ENCODE results near the gene NOC3L.
"Not testable (repeated sequence)": the region's sequence is repeated elsewhere in the genome, so short reads cannot be mapped to it uniquely, and the experiment has no call there.

NOC3L gene

GRCh38 chr10:94358480-94358879 lies 4.3 kb downstream of the NOC3L start:
- no peak for DNase-seq

- DNase-seq, result no peak
Measured at GRCh38 chr10:94357193-94357592, 5.5 kb downstream of the NOC3L start.

- DNase-seq, result no peak
Measured at GRCh38 chr10:94355841-94356240, 6.9 kb downstream of the NOC3L start.

GRCh38 chr10:94353336-94353735 lies 9.4 kb downstream of the NOC3L start:
- no peak for DNase-seq

- no peak for DNase-seq
Measured at GRCh38 chr10:94351089-94351488, 11.7 kb downstream of the NOC3L start.

DNA sequence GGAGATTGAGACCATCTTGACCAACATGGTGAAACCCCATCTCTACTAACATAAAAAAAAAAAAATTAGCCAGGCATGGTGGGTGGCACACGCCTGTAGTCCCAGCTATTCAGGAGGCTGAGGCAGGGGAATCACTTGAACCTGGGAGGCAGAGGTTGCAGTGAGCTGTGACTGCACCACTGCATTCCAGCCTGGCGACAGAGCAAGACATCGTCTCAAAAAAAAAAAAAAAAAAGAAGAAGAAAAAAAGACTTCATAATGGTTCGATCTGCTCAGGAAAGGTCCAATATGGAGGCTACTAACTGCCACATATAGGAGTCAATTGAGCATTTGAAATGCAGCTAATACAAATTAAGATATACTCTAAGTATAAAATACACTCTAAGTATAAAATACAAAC lies 12.2 kb downstream of the NOC3L start:
- DNase-seq, result not testable (repeated sequence)

DNA sequence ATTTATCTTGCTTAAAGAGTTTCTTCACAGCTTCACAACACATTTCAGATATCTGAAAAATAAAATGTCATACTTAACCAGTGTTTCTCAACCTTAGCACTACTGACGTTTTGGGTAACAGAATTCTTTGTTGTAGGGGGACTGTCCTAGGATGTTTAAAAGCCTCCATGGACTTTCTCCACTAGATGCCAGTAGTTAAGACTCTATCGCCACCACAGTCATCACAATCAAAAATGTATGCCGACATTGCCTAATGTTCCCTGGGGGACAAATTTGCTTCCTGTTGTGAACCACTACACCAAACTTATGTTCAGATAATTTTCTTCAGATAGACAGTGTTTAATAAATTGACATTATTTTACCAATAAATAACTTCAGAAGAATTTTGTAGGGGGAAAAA lies 13.4 kb downstream of the NOC3L start:
- no peak for DNase-seq

GRCh38 chr10:94344522-94345122 lies 18.1 kb downstream of the NOC3L start:
- DNase-seq, result no peak

DNA sequence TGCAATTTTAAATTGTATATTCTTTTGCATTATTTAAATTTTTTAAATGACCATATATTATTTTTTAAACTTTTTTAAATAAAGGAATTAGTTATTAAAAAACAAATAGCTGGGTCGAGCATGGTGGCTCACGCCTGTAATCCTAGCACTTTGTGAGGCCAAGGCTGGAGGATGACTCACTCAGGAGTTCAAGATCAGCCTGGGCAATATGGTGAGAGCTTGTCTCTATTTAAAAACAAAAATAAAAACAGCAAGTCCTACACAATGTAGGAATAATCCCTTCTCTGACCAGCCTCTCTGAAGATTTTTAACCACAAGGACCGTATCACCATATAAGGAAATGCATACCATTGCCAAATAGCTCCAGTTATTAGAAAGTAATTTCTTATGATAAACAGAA lies 19.6 kb downstream of the NOC3L start:
- no peak for DNase-seq

- DNase-seq, result no peak
Measured at GRCh38 chr10:94334857-94335256, 27.9 kb downstream of the NOC3L start.

DNA sequence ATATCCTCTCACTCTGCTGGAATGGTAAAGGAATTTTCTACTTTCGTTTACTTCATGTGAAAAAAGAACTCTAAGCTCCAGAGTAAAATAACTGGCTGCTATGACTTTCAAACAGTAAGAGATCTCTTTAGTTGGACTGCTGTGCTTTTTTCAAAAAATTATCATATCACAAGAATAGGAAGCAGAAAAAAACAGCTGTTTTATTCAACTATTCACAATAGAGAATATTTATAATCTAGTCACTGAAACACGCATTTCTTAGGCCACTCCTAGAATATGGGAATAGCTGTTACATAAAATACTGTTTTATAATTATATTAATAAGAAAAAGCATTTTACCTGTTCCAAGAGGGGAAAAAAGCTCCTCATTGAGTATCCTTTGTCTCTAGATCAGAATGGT lies 29.7 kb downstream of the NOC3L start:
- DNase-seq, result no peak

- no peak for DNase-seq
Measured at GRCh38 chr10:94328613-94329012, 34.1 kb downstream of the NOC3L start.

DNA sequence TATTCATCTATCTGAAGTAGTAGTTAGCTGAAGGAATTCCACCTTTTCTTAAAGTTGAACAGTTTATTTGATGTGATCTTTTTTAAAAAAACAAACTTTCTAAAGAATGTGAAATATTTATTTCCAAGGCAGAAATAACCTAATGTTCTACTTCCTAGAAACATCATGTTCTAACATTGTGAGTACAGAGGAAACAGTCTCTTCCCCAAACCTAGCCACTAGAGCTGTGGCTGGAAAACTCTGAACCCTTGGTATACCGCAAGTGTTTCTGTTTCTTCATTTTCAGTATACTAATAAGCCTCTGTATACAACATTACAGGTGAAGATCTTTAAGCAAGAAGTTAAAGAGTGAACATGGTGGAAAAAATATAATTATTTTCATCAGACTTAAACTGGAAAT lies 35.1 kb downstream of the NOC3L start:
- DNase-seq, result no peak

DNA sequence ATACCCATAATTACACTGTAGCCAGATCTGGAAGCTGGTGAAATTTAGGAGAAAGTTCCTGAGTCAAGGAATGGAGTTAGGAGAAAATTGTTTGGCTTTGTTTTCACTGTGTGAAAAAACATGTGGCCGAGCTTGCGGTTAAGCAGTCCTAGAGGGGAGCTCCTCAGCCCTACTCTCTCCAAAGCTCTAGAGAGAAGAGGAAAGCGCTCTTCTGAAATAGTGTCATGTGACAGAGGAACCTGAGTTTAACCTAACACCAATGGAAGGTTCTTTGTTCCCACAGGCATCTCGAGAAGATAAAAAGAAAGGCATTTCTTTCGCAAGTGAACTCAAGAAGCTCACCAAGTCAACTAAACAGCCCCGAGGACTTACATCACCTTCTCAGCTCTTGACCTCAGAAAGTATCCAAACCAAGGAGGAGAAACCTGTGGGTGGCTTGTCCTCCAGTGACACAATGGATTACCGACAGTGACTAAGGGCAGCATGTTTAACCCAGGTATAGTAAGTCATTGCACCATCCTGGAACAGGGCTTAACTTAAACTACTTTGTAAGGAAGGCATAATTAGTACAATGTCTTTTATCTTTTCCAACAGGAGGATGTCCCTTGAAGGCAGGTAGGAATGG lies 38.0 kb downstream of the NOC3L start:
- no peak for DNase-seq

DNA sequence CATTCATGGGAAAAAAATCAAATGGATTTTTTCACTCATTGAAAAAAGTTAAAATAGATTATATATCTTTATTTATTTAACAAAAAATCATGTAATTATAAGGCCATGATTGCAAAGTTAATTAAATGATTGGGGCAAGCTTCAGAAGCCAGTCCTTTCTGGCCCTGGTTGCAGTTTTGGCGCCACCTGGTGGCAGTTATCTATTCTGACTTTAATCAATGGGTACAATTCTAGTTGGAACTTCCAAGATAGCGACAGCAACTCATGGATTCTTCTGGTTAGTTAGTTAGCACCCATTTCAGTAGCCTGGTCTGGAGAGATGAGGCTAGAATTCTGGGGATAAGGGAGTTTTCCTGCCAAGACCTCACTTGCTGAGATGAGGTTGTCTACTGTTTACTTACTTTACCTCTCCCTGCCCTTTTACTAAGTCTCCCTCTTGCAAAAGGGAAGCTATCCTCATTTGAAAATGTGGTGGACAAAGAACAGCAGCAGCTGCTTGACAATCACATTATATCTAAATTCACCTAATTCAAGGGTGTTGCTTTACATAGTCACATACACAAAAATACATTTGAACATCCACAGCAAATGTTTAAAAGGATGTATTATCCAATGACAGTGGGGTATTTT lies 42.3 kb downstream of the NOC3L start:
- peak; percentile 5 for DNase-seq

GRCh38 chr10:94316560-94316959 lies 46.2 kb downstream of the NOC3L start:
- DNase-seq, result no peak

DNA sequence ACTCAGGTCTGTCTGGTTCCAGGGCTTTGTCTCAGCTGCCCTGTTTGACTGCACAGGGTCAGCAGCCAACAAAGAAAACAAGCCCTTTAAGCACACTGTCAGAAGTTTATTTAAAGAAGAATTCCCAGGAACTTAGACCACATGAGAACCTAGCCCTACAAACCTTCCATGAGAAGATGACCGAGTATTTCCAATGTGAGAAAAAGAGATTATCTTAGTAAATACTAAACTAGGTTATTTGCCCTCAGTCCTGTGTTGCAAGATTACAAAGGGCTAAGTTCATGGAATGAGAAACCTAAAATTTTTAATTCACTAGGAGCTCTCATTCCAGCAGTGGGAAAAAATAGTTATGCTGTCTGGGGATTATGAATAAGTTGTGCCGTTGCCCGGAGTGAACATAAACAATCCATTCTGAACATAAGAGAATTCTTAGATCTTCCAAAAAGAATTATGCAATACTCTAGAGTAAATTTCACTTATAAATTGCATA lies 46.7 kb downstream of the NOC3L start:
- DNase-seq, result no peak

DNA sequence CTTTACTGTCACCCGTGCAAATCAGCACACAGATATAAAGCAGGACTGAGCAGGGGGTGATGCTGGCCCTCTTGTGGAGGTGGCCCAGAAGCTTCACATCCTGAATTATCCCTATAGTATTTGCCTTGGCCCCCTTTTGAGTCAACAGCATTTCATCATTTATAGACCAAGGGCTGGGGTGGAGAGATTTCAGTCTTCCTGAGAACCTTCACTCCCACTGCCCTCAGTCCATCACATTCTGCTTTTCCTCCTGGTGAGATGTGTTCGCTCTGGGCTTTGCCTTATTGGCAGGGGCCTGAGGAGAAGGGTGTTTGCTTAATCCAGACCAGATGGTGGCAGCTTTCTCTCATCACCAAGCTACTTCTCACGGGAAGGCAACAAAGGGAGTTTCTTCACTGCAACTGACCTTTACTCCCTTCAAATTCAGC lies 47.7 kb downstream of the NOC3L start:
- DNase-seq, result no peak

DNA sequence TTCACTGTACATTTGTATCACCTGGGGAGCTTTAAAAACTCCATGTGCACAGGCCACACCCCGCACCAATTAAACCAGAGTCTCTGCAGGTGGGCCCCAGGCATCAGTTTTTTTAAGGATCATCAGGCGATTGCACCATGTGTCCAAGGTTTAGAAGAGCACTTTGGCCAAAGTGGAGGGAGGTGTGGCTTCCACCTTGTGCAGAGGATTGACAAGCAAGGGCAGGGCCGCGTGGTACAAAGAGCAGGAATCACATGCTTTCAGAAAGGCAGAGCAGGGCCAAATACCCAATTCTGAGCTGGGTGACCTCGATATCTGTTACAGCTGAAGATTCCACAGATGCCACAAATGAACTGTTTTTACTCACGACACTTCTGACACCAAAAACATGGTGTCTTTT lies 52.4 kb downstream of the NOC3L start:
- DNase-seq, result no peak

- DNase-seq, result no peak
Measured at GRCh38 chr10:94308866-94309265, 53.9 kb downstream of the NOC3L start.

DNA sequence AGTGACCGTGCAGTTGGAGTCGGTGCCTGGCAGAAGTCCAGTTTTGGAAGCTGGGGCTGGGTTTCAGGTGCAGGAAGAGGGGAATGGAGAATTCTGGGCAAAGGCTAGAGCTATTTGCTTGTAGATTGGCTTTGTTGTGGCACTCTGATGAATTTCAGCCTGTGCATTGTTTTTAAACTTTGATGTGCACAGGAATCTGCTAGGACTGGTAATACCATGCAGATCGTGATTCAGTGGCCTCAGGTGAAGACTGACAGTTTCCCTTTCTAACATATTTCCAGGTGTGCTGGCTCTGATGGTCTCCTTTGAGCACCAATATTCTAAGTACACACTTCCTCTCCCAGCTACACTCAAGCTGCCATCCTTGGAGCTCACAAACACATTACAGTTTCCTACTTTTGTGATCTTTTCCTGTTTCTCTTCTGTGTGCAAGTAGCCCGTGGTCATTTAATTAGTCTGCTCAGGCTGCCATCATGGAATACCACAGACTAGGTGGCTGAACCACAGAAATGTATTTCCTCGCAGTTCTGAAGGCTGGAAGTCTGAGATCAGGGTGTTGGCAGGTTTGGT lies 55.6 kb downstream of the NOC3L start:
- DNase-seq, result no peak

DNA sequence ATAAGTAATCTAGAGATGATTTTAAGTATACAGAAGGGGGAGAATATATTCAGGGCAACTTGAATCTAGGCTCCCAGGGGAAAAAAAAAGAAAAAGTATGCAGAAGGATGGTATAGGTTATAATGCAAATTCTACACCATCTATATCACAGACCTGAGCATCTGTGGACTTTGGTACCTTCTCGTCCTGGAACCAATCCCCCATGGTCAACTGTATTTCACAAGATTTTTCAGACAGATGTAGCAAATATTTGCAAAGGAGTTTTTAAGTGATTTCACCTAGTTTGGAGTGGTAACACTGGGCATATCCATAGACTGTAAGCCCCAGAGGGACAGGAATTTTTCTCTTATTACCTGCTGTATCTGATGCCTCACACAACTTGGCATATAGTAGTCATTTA lies 58.8 kb downstream of the NOC3L start:
- no peak for DNase-seq

- no peak for DNase-seq
Measured at GRCh38 chr10:94300042-94300441, 62.7 kb downstream of the NOC3L start.

- no peak for DNase-seq
Measured at GRCh38 chr10:94299417-94299816, 63.3 kb downstream of the NOC3L start.

Measured in NCI-H748 treated with DMSO at 0.1 percent for 48 hours (cell line).